ENCODE measurements around the gene CPSF4L.

The CPSF4L gene

DNA sequence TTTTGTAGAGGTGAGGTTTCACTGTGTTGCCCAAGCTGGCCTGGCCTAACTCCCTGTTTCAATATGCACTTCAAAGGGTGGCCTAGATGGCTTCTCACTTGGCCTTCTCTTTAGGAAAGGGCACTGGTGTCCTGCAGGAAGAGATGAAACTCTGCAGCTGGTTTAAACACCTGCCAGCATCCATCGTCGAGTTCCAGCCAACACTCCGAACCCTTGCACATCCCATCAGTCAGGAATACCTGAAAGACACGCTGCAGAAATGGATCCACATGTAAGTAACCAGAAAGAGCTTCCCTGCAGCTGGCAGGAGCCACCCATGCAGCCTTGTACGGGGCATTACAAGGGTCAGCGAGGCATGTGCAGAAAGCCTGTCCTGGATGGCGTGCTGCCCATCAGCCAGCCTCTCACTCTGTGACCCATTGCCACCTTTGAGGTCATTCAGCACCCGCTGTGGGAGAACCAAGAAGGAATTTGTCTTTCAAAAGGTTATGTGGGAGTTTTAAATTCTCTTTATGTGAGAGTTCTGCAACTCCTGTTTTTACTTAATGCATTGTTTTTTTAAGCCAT lies 61.8 kb downstream of the CPSF4L start:
- no peak for DNase-seq

DNA sequence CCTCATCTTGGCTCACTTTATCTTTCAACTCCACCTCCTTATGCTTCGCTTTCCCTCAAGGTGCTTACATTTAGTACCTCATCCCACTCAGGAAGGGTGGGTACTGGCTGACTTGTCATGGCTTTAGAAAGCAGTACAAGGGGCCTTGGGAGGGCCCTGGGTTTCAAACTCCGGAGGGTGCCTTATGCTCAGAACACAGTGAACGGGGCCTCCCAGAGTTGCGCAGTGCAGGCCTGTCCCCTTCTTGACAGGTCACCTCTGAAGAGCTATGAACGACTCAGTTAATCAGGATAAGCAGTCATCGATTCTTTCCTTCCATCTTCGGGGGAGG lies 62.8 kb downstream of the CPSF4L start:
- DNase-seq = no peak
